Eye (tissue), 1 donor: ENCODE results near the gene NRXN3.

ENCODE experiments used
- DNase-seq: peaks from one replicate; pipeline ENCODE4 v3.0.0-alpha.2; 2015

NRXN3 gene

GRCh38 chr14:79820866-79821535 lies 1650.8 kb downstream of the NRXN3 start:
- DNase-seq, result peak; percentile 35

GRCh38 chr14:79822034-79822433 lies 1651.9 kb downstream of the NRXN3 start:
- DNase-seq, result no peak

DNA sequence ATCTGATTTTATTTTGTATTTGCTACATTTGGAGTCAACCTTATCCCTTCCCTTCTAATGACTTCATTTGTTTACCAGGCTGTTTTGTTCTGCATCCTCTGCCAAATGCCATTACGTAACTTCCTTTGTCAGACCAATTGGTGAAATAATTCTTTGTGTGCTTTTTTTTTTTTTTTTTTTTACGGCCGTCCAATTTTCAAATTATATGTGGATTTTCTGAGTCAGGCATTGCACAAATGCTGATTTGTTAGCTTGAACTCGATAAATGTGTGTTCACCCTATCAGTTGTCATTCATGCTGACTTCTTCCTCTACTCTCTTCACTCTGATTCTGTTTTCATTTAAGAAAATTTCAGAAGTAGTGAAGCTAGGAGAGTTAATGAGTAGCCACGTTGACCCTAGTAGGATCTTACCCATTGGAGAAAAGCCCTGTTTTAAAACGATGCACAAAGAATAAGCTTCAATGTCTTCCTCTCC lies 1654.9 kb downstream of the NRXN3 start:
- DNase-seq, result no peak

DNA sequence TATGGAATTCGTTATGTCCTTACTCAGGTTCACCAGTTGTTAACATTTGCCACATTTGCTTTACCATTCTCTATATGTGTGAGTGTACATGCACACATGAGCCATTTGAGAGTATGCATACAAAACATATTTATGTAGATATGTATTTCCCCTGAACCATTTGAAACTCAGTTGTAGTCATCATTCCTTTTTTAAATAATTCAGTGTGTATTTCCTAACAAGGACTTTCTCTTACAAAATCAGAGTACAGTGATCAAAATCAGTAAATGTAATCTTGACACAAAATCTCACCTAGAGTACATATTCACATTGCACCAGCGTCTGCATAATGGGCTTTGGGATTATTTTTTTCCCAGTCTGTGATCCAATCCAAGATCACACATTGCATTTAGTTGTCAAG lies 1656.2 kb downstream of the NRXN3 start:
- no peak for DNase-seq

DNA sequence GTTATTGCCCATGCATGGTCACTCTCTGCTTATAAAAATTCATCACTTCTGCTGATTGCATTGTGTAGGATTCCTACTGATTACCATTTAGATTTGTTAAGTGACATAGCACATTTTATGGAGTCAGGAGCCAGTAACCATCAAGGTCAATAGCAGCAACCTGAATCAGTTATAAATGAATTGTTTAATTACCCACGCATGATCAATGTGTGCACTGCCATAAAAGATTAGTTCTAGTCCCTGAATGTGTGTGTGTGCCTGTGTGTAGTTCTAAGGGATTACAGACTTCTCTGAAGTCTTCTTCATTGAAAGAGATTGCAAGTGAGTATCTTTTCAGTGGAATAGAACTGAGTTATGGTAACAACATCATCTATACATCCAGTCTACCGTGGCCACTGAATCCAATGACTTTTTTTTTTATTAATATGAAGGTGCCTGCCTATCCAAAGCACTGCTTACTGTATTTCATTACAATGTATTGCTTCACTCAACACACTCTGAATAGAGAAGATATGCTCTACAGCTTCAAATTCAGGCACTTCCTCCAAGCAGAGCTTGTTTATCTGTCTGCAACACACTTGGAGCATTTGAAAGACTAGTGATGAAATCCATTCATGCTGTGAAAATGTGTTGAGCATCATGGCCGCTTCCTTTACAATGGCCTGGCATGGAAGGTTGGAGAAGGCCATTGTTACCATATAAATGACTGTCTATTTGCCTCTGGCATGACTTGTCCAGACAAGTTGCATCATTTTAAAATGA lies 1659.4 kb downstream of the NRXN3 start:
- peak; percentile 52 for DNase-seq

- peak; percentile 25 for DNase-seq
Observed at GRCh38 chr14:79831195-79831892, 1661.2 kb downstream of the NRXN3 start.

DNA sequence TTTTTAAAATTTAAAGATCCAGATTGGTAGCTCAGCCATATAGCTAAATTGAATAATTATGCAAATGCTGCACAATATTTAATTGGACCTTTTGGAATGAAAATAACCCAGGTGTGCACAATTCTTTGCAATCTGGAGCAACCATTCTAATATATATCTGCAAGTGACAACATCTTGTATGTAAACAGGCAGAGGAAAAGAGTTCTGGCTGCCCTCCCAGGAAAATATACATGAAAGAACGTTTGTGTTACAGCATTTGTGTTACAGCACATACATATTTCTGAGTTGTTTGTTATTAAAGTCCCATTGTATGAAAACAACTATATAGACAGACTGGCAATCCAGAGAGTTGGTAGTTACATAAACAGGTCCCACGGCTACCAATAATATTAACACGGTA lies 1663.6 kb downstream of the NRXN3 start:
- DNase-seq, result no peak

GRCh38 chr14:79834868-79835267 lies 1664.7 kb downstream of the NRXN3 start:
- no peak for DNase-seq

DNA sequence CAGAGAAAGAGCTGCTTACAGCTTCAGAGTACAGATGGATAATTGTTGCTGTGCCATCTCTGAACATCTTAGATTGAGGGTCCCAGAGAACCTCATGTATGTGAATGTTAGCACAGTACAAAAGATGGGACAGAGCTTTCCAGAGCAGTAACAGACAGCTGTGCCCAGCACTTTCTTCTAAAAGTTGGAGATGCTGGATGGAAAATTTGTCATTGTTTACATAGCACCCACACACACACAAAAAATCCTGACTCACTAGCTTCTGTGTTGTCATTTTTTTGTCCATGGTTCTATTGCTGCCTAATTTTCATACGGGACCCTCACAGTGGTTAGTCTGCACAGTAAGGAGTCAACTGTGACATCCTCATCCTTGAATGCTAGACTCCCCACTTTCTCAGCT lies 1666.4 kb downstream of the NRXN3 start:
- no peak for DNase-seq

GRCh38 chr14:79837699-79838098 lies 1667.5 kb downstream of the NRXN3 start:
- DNase-seq, result no peak

DNA sequence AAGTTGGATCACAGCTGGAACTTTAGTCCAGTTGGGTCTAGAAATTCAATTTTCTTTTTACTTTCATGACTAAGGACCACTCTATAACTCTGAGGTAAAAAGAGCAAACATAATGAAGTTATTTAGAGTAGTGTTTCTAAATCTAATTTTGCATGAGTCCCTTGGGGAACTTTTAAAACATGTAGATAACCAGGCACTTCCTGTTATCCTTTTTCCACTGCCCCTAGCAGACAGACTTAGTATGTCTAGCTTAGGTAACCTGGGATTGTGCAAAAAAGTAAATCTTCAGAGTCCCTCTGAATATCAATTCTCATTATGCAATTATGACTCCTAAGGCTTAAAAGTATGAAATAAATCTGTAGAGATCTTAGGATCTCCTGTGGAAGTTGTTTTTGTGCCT lies 1669.9 kb downstream of the NRXN3 start:
- DNase-seq, result no peak

- no peak for DNase-seq
Observed at GRCh38 chr14:79840831-79841230, 1670.7 kb downstream of the NRXN3 start.

DNA sequence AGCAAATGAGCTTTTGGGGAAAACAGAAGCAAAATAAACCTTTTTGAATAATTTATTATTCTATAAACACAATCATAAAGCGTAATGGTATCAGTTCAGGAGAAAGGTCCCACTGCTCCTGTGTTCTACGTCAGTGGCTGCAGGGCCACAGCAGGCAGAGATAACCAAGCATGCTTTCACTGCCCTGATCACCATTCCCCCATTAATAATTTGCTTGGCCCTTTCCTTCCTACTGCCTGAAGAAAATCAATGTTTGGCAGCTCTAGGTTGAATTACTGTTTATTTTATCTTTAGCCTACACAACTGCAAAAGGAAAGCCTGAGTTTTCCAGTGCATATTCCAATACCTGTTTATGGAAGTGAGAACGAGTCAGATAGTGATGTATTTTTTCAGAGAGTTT lies 1671.3 kb downstream of the NRXN3 start:
- DNase-seq, result no peak

GRCh38 chr14:79842270-79842669 lies 1672.1 kb downstream of the NRXN3 start:
- DNase-seq, result no peak

GRCh38 chr14:79852950-79853744 lies 1683.0 kb downstream of the NRXN3 start:
- peak; percentile 39 for DNase-seq

DNA sequence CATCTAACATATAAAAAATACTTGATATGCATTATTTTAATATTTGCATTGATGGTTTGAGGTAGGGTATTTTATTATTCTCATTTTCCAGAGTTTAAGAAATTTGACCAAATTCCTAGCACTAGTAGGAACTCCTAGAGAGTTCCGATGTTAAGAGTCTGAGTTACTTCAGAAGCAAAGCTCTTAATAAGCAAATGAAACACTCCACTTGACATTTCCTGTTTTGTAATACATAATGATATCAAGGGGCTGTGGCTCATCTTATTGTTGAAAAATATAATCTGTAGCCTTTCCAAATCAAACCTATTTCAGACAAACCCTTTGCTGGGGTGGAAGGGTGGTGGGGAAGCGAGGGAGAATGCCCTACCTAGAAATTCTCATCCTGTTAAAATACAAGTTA lies 1685.6 kb downstream of the NRXN3 start:
- DNase-seq, result no peak

- DNase-seq, result no peak
Observed at GRCh38 chr14:79856381-79856780, 1686.2 kb downstream of the NRXN3 start.

DNA sequence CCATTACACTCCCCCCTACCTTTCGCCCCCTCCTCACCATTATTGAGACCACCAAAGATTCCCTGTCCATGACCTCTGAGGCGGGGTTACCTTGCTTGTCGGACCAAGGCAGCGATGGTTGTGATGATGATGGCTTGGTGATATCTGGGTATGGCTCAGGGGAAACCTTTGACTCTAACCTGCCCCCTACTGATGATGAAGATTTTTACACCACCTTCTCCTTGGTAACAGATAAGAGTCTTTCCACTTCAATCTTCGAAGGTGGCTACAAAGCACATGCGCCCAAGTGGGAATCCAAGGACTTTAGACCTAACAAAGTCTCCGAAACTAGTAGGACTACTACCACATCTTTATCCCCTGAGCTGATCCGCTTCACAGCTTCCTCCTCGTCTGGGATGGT lies 1690.9 kb downstream of the NRXN3 start:
- DNase-seq, result no peak

GRCh38 chr14:79862045-79862444 lies 1691.9 kb downstream of the NRXN3 start:
- no peak for DNase-seq

DNA sequence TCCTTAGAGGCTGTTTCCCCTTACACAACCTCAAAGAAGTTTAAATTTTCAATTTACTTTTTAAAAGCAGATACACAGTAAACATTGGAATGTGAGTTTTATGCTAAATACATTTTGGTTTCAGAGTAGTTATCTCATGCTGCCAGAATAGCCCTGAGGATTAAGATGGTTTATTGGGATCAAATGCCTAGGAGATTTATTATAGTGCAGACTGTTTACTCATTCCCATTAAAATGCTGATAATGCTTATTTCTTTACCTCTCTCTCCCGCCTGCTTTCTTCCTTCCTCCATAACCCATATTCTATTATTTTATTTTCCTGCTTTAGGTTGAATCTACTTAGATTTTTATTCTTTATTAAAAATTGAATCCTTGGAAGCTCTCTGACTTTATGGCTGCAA lies 1701.0 kb downstream of the NRXN3 start:
- DNase-seq, result no peak

- no peak for DNase-seq
Observed at GRCh38 chr14:79878229-79878628, 1708.1 kb downstream of the NRXN3 start.

DNA sequence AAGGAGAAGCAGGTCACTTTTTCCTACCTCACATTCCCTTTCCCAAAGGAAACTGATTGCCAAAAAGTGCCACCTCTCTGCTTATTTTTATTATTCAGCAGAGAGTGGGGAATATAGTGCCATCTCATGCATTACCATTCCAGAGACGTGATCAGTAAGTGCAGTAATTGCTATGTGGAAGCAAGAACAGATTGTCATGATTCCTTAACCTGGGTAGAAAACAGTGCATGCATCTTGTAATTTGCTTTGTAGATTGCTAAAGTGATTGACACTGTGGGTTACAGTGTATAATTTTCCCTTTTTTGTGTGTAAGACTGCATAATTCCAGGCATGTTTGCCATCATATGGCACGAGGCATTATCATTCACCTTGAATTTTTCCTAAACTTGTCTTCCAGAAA lies 1708.6 kb downstream of the NRXN3 start:
- no peak for DNase-seq

DNA sequence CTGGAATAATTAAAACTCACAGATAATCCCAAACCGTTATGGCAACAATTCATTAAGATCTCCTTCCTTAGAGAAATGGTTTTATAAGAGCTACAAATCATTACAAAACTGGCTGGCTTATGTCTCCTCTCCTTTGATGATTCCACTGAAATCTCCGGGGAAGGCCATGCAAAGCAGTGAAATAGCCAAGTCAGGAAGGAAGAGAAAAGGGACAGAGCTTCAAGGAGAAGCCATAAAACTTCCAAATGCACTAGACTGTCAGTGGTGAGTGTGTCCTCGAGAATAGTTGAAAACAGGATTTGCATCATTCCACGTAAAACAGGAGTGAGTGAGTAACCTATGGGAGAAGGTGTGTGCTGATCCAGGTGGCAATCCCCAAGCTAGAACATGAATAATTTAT lies 1711.1 kb downstream of the NRXN3 start:
- DNase-seq, result no peak
